K562 (cell line): ENCODE measurements around the gene ARL10. TPM values are rescaled to one million over a fixed set of nuclear protein-coding genes. Genes with fewer than 3 reads are reported as not detected.
A peak's percentile ranks its signal among the peaks of the same experiment; 100 is the strongest.

Source experiments
- BCLAF1 ChIP-seq, 2 experiments: fragments of 450-650 bp in 1 of 2; IDR thresholded peaks; 2 replicates each; pipeline ENCODE4 v1.6.1; 2011 to 2017; ENCODE audit warnings: low read depth in 2 of 2, antibody characterized with exemption in 1 of 2, borderline replicate concordance in 1 of 2, low read length in 1 of 2, mild to moderate bottlenecking in 1 of 2, mixed read lengths in 1 of 2; ENCODE audit not compliant: control insufficient read depth in 1 of 2
- BMI1 ChIP-seq: fragments of 150-350 bp; IDR thresholded peaks from 2 replicates; pipeline ENCODE4 v1.6.1; 2014; ENCODE audit warnings: low read length
- DDX20 ChIP-seq: fragments of 450-650 bp; IDR thresholded peaks from 2 replicates; pipeline ENCODE4 v1.6.1; 2016; ENCODE audit warnings: missing genetic modification characterization, low read depth, mild to moderate bottlenecking, missing compliant biosample characterization, moderate library complexity
- EWSR1 ChIP-seq: fragments of 450-650 bp; IDR thresholded peaks from 2 replicates; pipeline ENCODE4 v1.6.1; 2018; ENCODE audit warnings: borderline replicate concordance, mild to moderate bottlenecking, low read depth, moderate library complexity; ENCODE audit not compliant: partially characterized antibody
- HDAC2 ChIP-seq: fragments of 450-650 bp; IDR thresholded peaks from 2 replicates; pipeline ENCODE4 v1.6.1; 2016; ENCODE audit warnings: mild to moderate bottlenecking
- HDAC3 ChIP-seq: fragments of 450-650 bp; IDR thresholded peaks from 2 replicates; pipeline ENCODE4 v1.6.1; 2018; ENCODE audit warnings: borderline replicate concordance, mild to moderate bottlenecking, moderate library complexity; ENCODE audit not compliant: partially characterized antibody
- KLF6 ChIP-seq: fragments of 250-450 bp; sonication (Bioruptor Pico); IDR thresholded peaks from 2 replicates; pipeline ENCODE4 v1.4.0; 2020; ENCODE audit warnings: mild to moderate bottlenecking, moderate library complexity, borderline replicate concordance
- MAZ ChIP-seq, 2 experiments: fragments of 450-650 bp in 1 of 2; sonication (generic) in 1 of 2; formaldehyde crosslinking; IDR thresholded peaks in 1 of 2; conservative IDR thresholded peaks in 1 of 2; 2 replicates each; pipeline versions ENCODE4 v1.4.0 to v1.5.0; 2020; ENCODE audit warnings: mild to moderate bottlenecking in 1 of 2, missing genetic modification reagents in 1 of 2
- NR2C2 ChIP-seq, 2 experiments: fragments of 200-800 bp in 1 of 2; sonication (Bioruptor generic) in 1 of 2; sonication (generic) in 1 of 2; formaldehyde crosslinking in 1 of 2; IDR thresholded peaks; 2 replicates each; pipeline versions ENCODE4 v1.6.1 to v1.8.0; 2016 to 2022; ENCODE audit warnings: mild to moderate bottlenecking in 1 of 2, missing compliant biosample characterization in 1 of 2, missing genetic modification characterization in 1 of 2, missing genetic modification reagents in 1 of 2
- SPI1 ChIP-seq: IDR thresholded peaks from 2 replicates; pipeline ENCODE4 v1.6.1; 2011; ENCODE audit warnings: low read depth, low read length, control low read depth, borderline replicate concordance
- SREBF1 ChIP-seq: fragments of 150-350 bp; IDR thresholded peaks from 2 replicates; pipeline ENCODE4 v1.6.1; 2014; ENCODE audit warnings: antibody characterized with exemption, low read depth, low read length, borderline replicate concordance
- TCF3 ChIP-seq: sonication (generic); formaldehyde crosslinking; IDR thresholded peaks from 2 replicates; pipeline ENCODE4 v1.4.0; 2020; ENCODE audit warnings: mild to moderate bottlenecking, missing genetic modification reagents
- TFAP4 ChIP-seq: sonication (generic); formaldehyde crosslinking; IDR thresholded peaks from 2 replicates; pipeline ENCODE4 v1.8.0; 2022; ENCODE audit warnings: missing genetic modification reagents, mild to moderate bottlenecking, moderate library complexity, borderline replicate concordance
- ZBTB2 ChIP-seq: fragments of 450-650 bp; IDR thresholded peaks from 2 replicates; pipeline ENCODE4 v1.6.1; 2016; ENCODE audit warnings: antibody characterized with exemption
- ZEB2 ChIP-seq: fragments of 450-650 bp; IDR thresholded peaks from 2 replicates; pipeline ENCODE4 v1.6.1; 2016
- ZNF143 ChIP-seq: sonication (generic); formaldehyde crosslinking; IDR thresholded peaks from 2 replicates; pipeline ENCODE4 v1.9.0; 2022; ENCODE audit warnings: mild to moderate bottlenecking, missing genetic modification reagents
- ZNF165 ChIP-seq: fragments of 250-450 bp; sonication (Bioruptor Pico); IDR thresholded peaks from 2 replicates; pipeline ENCODE4 v1.4.0; 2020; ENCODE audit warnings: borderline replicate concordance
- ZNF354B ChIP-seq: fragments of 250-450 bp; sonication (Bioruptor Pico); IDR thresholded peaks from 2 replicates; pipeline ENCODE4 v1.4.0; 2020
- ZNF561 ChIP-seq: fragments of 450-650 bp; formaldehyde crosslinking; conservative IDR thresholded peaks from 2 replicates; pipeline ENCODE4 v1.4.0; 2020; ENCODE audit warnings: mild to moderate bottlenecking, moderate library complexity
- ZNF696 ChIP-seq: fragments of 250-450 bp; sonication (Bioruptor Pico); conservative IDR thresholded peaks from 2 replicates; pipeline ENCODE4 v1.4.0; 2020; ENCODE audit warnings: mild to moderate bottlenecking, moderate library complexity
- polyA plus RNA-seq, 8 experiments: library from polyadenylated mRNA; depleted of rRNA in 4 of 8; stranded (reverse) in 5 of 8; unstranded in 3 of 8; fragments of >200 nt; fragmentation: Nextera tagmentation in 2 of 8; fragmentation: Illumina TruSeq in 1 of 8; extraction: Ambion mirVana in 2 of 8; extraction: Trizol in 1 of 8; gene quantifications; 2 replicates each; pipeline versions ENCODE4 v1.2.1 to v1.2.3, GENCODE V29; 2011 to 2014; ENCODE audit warnings: inconsistent platforms in 1 of 8, missing spikeins in 1 of 8
- total RNA-seq, 7 experiments: library from RNA; depleted of rRNA in 6 of 7; stranded (reverse); fragments of >200 nt in 6 of 7; fragmentation: Illumina TruSeq in 2 of 7; extraction: Trizol in 2 of 7; gene quantifications; 2 replicates each; pipeline versions ENCODE4 v1.2.1 to v1.2.3, GENCODE V29; 2011 to 2021; ENCODE audit warnings: low replicate concordance in 1 of 7

Gene ARL10
- total and polyA plus RNA-seq, 9 of the 15 experiments (the other 6 are each of a cell fraction or from before 2014, with no cell fraction given): under 0.01 to 0.40 (median 0.34) TPM; not detected in 3

GRCh38 chr5:176388444-176389134 is 23.3 kb downstream of the ARL10 start, which contains the start of the genes HIGD2A and NOP16 (continued):
- TF ChIP-seq KLF6: peak; percentile 73; the same call in 1 of the 2 replicates
- peak in 1 of 2 experiments; percentile 96; a peak in 2 of 4 replicates for TF ChIP-seq BCLAF1 (IDR thresholded peaks at IDR 0.05; ENCODE audit: borderline replicate concordance in 1 of 2, control insufficient read depth in 1 of 2, low read depth in 2 of 2, low read length in 1 of 2)
- TF ChIP-seq NR2C2 (CRISPR knock-in tag; IDR thresholded peaks at IDR 0.05): peak; percentile 53; the same call in 1 of the 2 replicates
- peak; percentile 97 for TF ChIP-seq NR2C2 (tag; IDR thresholded peaks at IDR 0.05)
- no peak for TF ChIP-seq ZNF561 (CRISPR knock-in tag)
- TF ChIP-seq BMI1: no peak
- peak; percentile 99 for TF ChIP-seq ZEB2
- TF ChIP-seq SPI1: peak; percentile 27; the same call in 1 of the 2 replicates
- TF ChIP-seq SREBF1: no peak; the same call in 1 of the 2 replicates
- TF ChIP-seq ZBTB2: peak; percentile 85
- TF ChIP-seq ZNF696 (CRISPR knock-in tag): no peak
- TF ChIP-seq TCF3 (CRISPR knock-in tag): 0 out of 2 replicates have a peak, but pooled peaks have one; percentile 30
- no peak for TF ChIP-seq EWSR1
- TF ChIP-seq HDAC2: peak; percentile 94
- TF ChIP-seq ZNF354B: no peak
- no peak for TF ChIP-seq ZNF165 (CRISPR knock-in tag)
- no peak for TF ChIP-seq DDX20
- peak; percentile 93 for TF ChIP-seq MAZ (CRISPR knock-in tag; conservative IDR thresholded peaks at IDR 0.05 in 1 of 2, IDR thresholded peaks at IDR 0.05 in 1 of 2)
- peak; percentile 95 for TF ChIP-seq ZNF143
- TF ChIP-seq HDAC3: peak; percentile 85
- TF ChIP-seq TFAP4: peak; percentile 86
